ENCODE results near the gene CHRM5.

CHRM5 gene

GRCh38 chr15:34059946-34060345 lies 91.6 kb downstream of the CHRM5 start:
- no peak for DNase-seq (ENCODE audit: low read depth)
- no peak overlapping the region for H3K4me3 ChIP-seq (ENCODE audit: low read length)
- no peak for TF ChIP-seq CTCF (IDR thresholded peaks at IDR 0.05; ENCODE audit: insufficient read depth, low read depth, low read length, missing control alignments)

GRCh38 chr15:34064438-34064837 lies 96.1 kb downstream of the CHRM5 start:
- DNase-seq (ENCODE audit: low read depth): peak; percentile 74
- no peak for TF ChIP-seq CTCF (IDR thresholded peaks at IDR 0.05; ENCODE audit: insufficient read depth, low read depth, low read length, missing control alignments)
- H3K4me3 ChIP-seq (ENCODE audit: low read length): no peak overlapping the region

- H3K4me3 ChIP-seq (ENCODE audit: low read length): no peak overlapping the region
- DNase-seq (ENCODE audit: low read depth): no peak
- TF ChIP-seq CTCF (IDR thresholded peaks at IDR 0.05; ENCODE audit: insufficient read depth, low read depth, low read length, missing control alignments): no peak
These were observed 97.0 kb downstream of the CHRM5 start for GRCh38 chr15:34065261-34065660.

GRCh38 chr15:34065941-34066340 lies 97.6 kb downstream of the CHRM5 start:
- peak; percentile 98 for DNase-seq (ENCODE audit: low read depth)
- no peak for TF ChIP-seq CTCF (IDR thresholded peaks at IDR 0.05; ENCODE audit: insufficient read depth, low read depth, low read length, missing control alignments)
- H3K4me3 ChIP-seq (ENCODE audit: low read length): no peak overlapping the region

GRCh38 chr15:34070003-34070402 lies 101.7 kb downstream of the CHRM5 start:
- no peak for DNase-seq (ENCODE audit: low read depth)
- no peak for TF ChIP-seq CTCF (IDR thresholded peaks at IDR 0.05; ENCODE audit: insufficient read depth, low read depth, low read length, missing control alignments)
- no peak overlapping the region for H3K4me3 ChIP-seq (ENCODE audit: low read length)

GRCh38 chr15:34076785-34077184 lies 108.5 kb downstream of the CHRM5 start:
- H3K4me3 ChIP-seq (ENCODE audit: low read length): no peak overlapping the region
- DNase-seq (ENCODE audit: low read depth): no peak
- TF ChIP-seq CTCF (IDR thresholded peaks at IDR 0.05; ENCODE audit: insufficient read depth, low read depth, low read length, missing control alignments): no peak

- no peak for TF ChIP-seq CTCF (IDR thresholded peaks at IDR 0.05; ENCODE audit: insufficient read depth, low read depth, low read length, missing control alignments)
- no peak for DNase-seq (ENCODE audit: low read depth)
- H3K4me3 ChIP-seq (ENCODE audit: low read length): no peak overlapping the region
These were observed 110.6 kb downstream of the CHRM5 start for GRCh38 chr15:34078900-34079299.
